GM11168 (cell line): Measurements from ENCODE around the gene PIRT.

Experiments
- in situ Hi-C: fragments of 300-500 bp; cut with MboI; formaldehyde crosslinking; loops from one replicate; pipeline ENCODE4 v1.12.0; 2022; ENCODE audit warnings: low sequenced_read_pairs; ENCODE audit not compliant: unreplicated experiment

The PIRT gene

GRCh38 chr17:10793256-10793655 lies 44.6 kb downstream of the PIRT start:
- in situ Hi-C loops: no loop called here

- in situ Hi-C loops: no loop called here
Measured at GRCh38 chr17:10792151-10792550, 45.7 kb downstream of the PIRT start.

GRCh38 chr17:10790491-10791401 lies 47.1 kb downstream of the PIRT start:
- in situ Hi-C loops: no loop called here

GRCh38 chr17:10789694-10790271 lies 48.1 kb downstream of the PIRT start:
- in situ Hi-C loops: no loop called here

- in situ Hi-C loops: no loop called here
Measured at GRCh38 chr17:10787306-10788045, 50.4 kb downstream of the PIRT start.

GRCh38 chr17:10785295-10785694 lies 52.6 kb downstream of the PIRT start:
- in situ Hi-C loops: no loop called here

- in situ Hi-C loops: no loop called here
Measured at GRCh38 chr17:10779609-10780008, 58.3 kb downstream of the PIRT start.

- in situ Hi-C loops: no loop called here
Measured at GRCh38 chr17:10777890-10778289, 60.0 kb downstream of the PIRT start.

- in situ Hi-C loops: no loop called here
Measured at GRCh38 chr17:10777131-10777807, 60.6 kb downstream of the PIRT start.

GRCh38 chr17:10776381-10776780 lies 61.5 kb downstream of the PIRT start:
- in situ Hi-C loops: no loop called here

- in situ Hi-C loops: no loop called here
Measured at GRCh38 chr17:10775740-10776356, 62.0 kb downstream of the PIRT start.

- in situ Hi-C loops: no loop called here
Measured at GRCh38 chr17:10775058-10775457, 62.8 kb downstream of the PIRT start.

- in situ Hi-C loops: no loop called here
Measured at GRCh38 chr17:10773391-10773790, 64.5 kb downstream of the PIRT start.
